ENCODE data around the gene SF3A1. TPM values are rescaled to one million over a fixed set of nuclear protein-coding genes. Genes with fewer than 3 reads are reported as not detected.

SF3A1 gene
- total RNA-seq, 1 donor from 2014 or later: 164 TPM

DNA sequence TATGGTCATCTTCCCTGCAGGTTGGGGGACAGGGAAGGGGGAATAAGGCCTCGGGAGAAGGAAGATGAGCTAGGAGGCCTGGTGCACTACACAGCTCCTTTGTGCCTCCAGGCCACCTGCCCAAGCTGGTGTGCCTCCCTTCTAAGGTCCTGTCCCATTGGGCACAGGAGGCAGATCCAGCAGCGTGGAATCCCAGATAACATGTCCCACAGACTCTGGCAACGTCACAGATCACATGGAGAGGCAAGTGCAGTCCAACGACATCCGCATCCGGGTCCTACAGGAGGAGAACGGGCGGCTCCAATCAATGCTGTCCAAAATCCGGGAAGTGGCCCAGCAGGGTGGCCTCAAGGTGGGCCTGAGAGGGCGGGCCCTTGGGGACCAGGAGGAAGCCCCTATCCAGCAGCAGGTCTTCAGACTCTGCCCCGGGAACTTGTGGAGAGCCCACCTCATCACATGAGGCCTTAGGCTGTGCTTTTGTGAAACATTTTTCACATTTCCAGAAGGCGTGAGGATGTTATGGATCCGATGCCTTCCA, 18.7 kb upstream of the SF3A1 start:
- TF ChIP-seq, protein P1, sequence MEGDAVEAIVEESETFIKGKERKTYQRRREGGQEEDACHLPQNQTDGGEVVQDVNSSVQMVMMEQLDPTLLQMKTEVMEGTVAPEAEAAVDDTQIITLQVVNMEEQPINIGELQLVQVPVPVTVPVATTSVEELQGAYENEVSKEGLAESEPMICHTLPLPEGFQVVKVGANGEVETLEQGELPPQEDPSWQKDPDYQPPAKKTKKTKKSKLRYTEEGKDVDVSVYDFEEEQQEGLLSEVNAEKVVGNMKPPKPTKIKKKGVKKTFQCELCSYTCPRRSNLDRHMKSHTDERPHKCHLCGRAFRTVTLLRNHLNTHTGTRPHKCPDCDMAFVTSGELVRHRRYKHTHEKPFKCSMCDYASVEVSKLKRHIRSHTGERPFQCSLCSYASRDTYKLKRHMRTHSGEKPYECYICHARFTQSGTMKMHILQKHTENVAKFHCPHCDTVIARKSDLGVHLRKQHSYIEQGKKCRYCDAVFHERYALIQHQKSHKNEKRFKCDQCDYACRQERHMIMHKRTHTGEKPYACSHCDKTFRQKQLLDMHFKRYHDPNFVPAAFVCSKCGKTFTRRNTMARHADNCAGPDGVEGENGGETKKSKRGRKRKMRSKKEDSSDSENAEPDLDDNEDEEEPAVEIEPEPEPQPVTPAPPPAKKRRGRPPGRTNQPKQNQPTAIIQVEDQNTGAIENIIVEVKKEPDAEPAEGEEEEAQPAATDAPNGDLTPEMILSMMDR (IDR thresholded peaks at IDR 0.05): no peak
- H3K27ac ChIP-seq: no peak overlapping the region
- H3K4me1 ChIP-seq: no peaks in the 10 kb centered on the region
- no peaks in the 10 kb centered on the region for H3K36me3 ChIP-seq
- no peak overlapping the region for H3K4me3 ChIP-seq
- DNase-seq (no peak), ATAC-seq (no peak)
- H3K9me3 ChIP-seq: no peaks in the 10 kb centered on the region
- no peaks in the 10 kb centered on the region for H3K27me3 ChIP-seq
- intact Hi-C loops (cut with DNase I): no loop called here

DNA sequence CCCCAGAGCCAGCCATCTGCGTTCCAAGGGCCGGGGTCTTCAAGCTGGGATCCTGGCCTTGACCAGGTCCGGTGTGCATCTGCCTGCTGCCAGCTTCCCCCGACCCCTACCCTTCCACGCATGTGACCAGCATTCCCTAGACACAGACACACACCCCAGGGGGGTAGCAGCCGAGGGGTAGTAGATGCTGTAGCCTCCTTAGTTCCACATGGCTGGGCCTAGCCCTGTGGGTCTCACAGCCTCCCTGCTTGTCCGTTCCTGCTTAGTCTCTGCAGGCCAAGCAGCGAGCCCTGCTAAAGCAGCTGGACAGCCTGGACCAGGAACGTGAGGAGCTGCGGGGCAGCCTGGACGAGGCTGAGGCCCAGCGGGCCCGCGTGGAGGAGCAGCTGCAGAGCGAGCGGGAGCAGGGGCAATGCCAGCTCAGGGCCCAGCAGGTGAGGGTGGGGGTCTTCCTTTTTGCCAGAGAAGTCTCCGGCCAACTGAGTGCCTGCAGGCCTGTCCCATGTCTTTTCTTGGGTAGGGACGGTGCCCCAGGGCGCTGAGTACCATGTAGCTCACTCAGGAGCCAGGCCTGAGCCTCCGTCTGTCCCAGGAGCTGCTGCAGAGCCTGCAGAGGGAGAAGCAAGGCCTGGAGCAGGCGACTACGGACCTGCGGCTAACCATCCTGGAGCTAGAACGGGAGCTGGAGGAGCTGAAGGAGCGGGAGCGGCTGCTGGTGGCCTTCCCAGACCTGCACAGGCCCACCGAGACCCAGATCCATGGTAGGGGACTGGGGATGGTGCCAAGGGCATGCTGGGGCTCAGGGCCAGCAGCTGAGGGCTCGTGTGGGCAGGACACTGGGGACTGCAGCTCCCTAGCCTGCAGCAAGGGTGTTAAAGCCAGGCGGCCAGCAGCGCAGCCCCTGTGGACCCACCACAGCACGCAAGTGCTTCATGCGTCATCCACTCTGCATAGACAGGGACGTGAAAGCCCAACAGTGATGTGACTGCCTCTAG, 16.9 kb upstream of the SF3A1 start:
- no peak overlapping the region for H3K4me3 ChIP-seq
- ATAC-seq (no peak), DNase-seq (peak; percentile 53)
- no peak overlapping the region for H3K27ac ChIP-seq
- TF ChIP-seq, protein P1 (IDR thresholded peaks at IDR 0.05): no peak
- no peaks in the 10 kb centered on the region for H3K4me1 ChIP-seq
- intact Hi-C loops (cut with DNase I): no loop called here
- H3K9me3 ChIP-seq: no peaks in the 10 kb centered on the region
- no peaks in the 10 kb centered on the region for H3K36me3 ChIP-seq
- no peaks in the 10 kb centered on the region for H3K27me3 ChIP-seq

DNA sequence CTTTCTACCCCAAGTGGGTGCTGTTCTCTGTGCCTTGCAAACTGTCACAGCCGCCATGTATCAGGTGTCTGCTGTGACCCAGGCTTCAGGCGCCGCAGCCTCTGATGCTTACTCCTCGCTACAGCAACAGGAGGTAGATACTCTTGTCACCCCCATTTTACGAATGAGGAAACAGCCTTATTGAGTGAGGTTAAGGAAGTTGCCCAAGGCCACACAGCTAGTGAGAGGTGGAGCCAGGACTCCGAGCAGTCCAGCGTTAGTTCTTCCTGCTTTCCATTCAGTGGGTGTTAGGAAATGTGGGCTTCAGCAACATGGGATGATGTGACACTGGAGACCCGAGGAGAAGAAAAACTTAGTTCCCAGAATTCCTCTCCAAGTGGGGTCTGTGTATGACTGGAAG, 16.2 kb upstream of the SF3A1 start:
- H3K4me3 ChIP-seq: no peak overlapping the region
- H3K27ac ChIP-seq: no peak overlapping the region
- H3K27me3 ChIP-seq: no peaks in the 10 kb centered on the region
- DNase-seq: no peak
- no peaks in the 10 kb centered on the region for H3K36me3 ChIP-seq
- intact Hi-C loops (cut with DNase I): no loop called here
- H3K4me1 ChIP-seq: no peaks in the 10 kb centered on the region
- H3K9me3 ChIP-seq: no peaks in the 10 kb centered on the region
- TF ChIP-seq, protein P1 (IDR thresholded peaks at IDR 0.05): no peak
- ATAC-seq: peak; percentile 68

DNA sequence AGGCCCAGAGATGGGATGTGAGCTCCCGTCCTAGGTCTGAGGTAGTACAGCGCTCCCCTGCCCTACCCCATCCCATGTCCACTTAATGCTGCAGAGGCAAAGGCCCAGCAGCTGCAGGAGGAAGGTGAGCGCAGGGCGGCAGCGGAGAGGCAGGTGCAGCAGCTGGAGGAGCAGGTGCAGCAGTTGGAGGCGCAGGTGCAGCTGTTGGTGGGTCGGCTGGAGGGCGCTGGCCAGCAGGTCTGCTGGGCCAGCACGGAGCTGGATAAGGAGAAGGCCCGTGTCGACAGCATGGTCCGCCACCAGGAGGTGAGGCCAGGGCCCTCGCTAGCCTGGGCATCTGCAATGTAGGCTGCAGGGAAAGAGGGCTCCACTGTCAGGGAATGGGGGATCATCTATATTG, 15.3 kb upstream of the SF3A1 start:
- H3K4me3 ChIP-seq: no peak overlapping the region
- no peak overlapping the region for H3K27ac ChIP-seq
- DNase-seq: no peak
- H3K4me1 ChIP-seq: no peaks in the 10 kb centered on the region
- no peaks in the 10 kb centered on the region for H3K27me3 ChIP-seq
- no peak for ATAC-seq
- H3K9me3 ChIP-seq: no peaks in the 10 kb centered on the region
- no peaks in the 10 kb centered on the region for H3K36me3 ChIP-seq
- TF ChIP-seq, protein P1 (IDR thresholded peaks at IDR 0.05): no peak
- intact Hi-C loops (cut with DNase I): no loop called here

DNA sequence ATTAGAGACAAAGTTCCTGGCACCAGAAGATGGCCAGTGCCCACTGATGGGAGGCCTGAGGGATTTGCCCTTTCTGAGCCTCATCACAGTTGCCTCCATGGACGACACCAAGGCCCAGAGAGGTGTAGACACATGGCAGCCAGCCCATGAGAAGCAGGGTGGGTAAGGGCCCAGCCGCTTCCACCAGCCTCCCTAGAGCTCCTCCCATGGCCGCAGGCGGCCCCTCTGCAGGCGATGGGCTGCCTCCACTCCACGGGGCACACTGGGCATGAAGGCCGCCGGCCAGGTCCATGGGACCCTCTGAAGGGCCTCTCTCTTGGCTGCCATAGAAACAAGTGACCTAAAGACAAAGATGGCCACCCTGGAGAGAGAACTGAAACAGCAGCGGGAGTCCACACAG, 14.6 kb upstream of the SF3A1 start:
- TF ChIP-seq, protein P1 (IDR thresholded peaks at IDR 0.05): no peak
- Histone ChIP-seq H3K4me1 (no peaks in the 10 kb centered on the region), H3K4me3 (no peak overlapping the region), H3K9me3 (no peaks in the 10 kb centered on the region), H3K27ac (no peak overlapping the region), H3K36me3 (no peaks in the 10 kb centered on the region), H3K27me3 (no peaks in the 10 kb centered on the region)
- no peak for ATAC-seq
- no peak for DNase-seq
- intact Hi-C loops (cut with DNase I): no loop called here
